ENCODE data around the gene MBP. TPM values are rescaled to one million over a fixed set of nuclear protein-coding genes. Genes with fewer than 3 reads are reported as not detected.

MBP gene
- total and polyA plus RNA-seq, 2 of the 4 experiments (the other 2 are of a cell fraction), result 0.72 to 0.90 TPM

DNA sequence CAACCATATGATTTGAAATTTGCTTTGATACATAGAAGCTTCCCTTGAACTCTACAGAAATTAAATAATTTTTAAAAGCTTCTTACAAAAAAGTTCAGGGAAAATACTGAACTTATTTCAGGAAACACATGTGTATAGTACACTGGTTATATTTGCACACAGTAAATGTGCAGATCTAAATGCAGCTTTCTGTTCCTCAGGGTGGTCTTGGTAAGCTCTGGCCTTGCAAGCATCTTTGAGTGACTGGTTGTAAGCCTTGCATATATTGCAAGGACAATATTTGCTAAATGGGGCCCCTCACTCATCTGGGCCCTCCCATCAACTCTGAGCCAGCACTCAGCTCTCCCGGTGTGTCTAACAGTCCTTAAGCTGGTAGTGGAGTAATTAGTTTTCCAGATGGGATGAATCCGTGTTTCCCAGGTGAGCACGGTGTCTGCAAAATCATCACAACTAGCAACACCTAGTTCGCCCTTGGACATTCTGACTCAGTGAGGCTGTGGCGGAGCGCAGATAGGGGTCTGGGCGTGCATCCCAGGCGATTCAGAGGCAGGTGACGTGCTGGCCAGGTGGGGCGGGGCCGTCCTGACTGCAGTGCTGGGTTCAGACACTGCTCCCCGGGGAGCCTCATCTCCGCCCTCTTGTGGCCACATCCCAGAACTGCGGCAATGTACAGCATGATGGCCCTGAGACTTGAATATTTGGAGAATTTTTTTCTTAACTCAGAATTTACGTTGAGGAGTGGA, 149.6 kb downstream of the MBP start:
- Histone ChIP-seq H3K27me3 (ENCODE audit: control insufficient read depth, insufficient read depth, low read length) (peaks cover 4% of the 10 kb centered on the region), H3K14ac (replicated peaks; ENCODE audit: low read depth, low read length) (no peak overlapping the region), H2BK20ac (ENCODE audit: low read depth, low read length) (no peak overlapping the region), H4K5ac (ENCODE audit: low read depth, low read length) (no peak overlapping the region), H3K9me1 (ENCODE audit: insufficient read depth, low read length) (no peaks in the 10 kb centered on the region), H3K18ac (ENCODE audit: low read depth, low read length) (no peak overlapping the region), H3K4me1 (ENCODE audit: control insufficient read depth, insufficient read depth, low read length) (no peaks in the 10 kb centered on the region; the same call in 1 of the 2 replicates), H3K79me1 (ENCODE audit: low read depth in 1 of 2, low read length in 2 of 2) (no peaks in the 10 kb centered on the region), H4K8ac (ENCODE audit: low read depth in 2 of 2, low read length in 2 of 2) (no peak overlapping the region), H3K27ac (ENCODE audit: insufficient read depth, low read length) (no peak overlapping the region), H3K4me2 (ENCODE audit: low read depth, low read length) (peak overlapping the region; percentile 57; the same call in 1 of the 2 replicates), H2AK5ac (ENCODE audit: low read depth, low read length) (no peak overlapping the region), H2BK120ac (ENCODE audit: low read depth, low read length) (no peak overlapping the region), H2BK5ac (ENCODE audit: low read depth, low read length, poor library complexity, severe bottlenecking) (no peak overlapping the region), H3K9me3 (ENCODE audit: control insufficient read depth, insufficient read depth, low read length) (no peaks in the 10 kb centered on the region), H2BK15ac (ENCODE audit: low read depth, low read length) (no peak overlapping the region), H3K4ac (ENCODE audit: low read depth, low read length) (no peak overlapping the region), H2AK9ac (replicated peaks; ENCODE audit: low read depth, low read length, poor library complexity) (peak overlapping the region; percentile 55), H3K9ac (ENCODE audit: low read depth, low read length) (no peak overlapping the region), H3K36me3 (ENCODE audit: control insufficient read depth, insufficient read depth, low read length) (no peaks in the 10 kb centered on the region; the same call in 1 of the 2 replicates), H4K20me1 (ENCODE audit: insufficient read depth, low read length) (no peaks in the 10 kb centered on the region), H2AFZ (replicated peaks; ENCODE audit: low read length, poor library complexity) (peak overlapping the region; percentile 82), H3K23ac (ENCODE audit: low read depth, low read length) (no peak overlapping the region), H3K56ac (ENCODE audit: extremely low read depth, insufficient read depth, low read length) (no peak overlapping the region), H3K4me3 (ENCODE audit: insufficient read depth, low read depth, low read length) (no peak overlapping the region), H4K91ac (ENCODE audit: insufficient read depth, low read depth, low read length) (no peak overlapping the region)
- peak; percentile 100 for ATAC-seq (ENCODE audit: low read depth)
- BruUV-seq (replicated peaks), result no TSS peak
- POLR2A ChIA-PET (ENCODE audit: unreplicated experiment), result no interaction called here
- in situ Hi-C loops (cut with MboI; ENCODE audit: low sequenced_read_pairs), result loop anchor here (10.0 kb wide), 1 partner anchor 178 kb away; no protein-coding TSS in a partner anchor
- intact Hi-C loops (cut with micrococcal nuclease), result loop anchor here (1.0 to 2.0 kb wide), 2 partner anchors 60 to 181 kb away; no protein-coding TSS in a partner anchor
- CTCF ChIA-PET, result interaction anchor here (0.5 to 1.2 kb wide), 5 partner anchors 12 to 213 kb away, joined by 3 to 5 read pairs (median 3); no protein-coding TSS in a partner anchor
- WGBS, 2 experiments (ENCODE audit: extremely low coverage in 2 of 2, insufficient read length in 1 of 2), result 6% methylated on average over 3 of the region's 15 CpGs; no CpG with 5 or more reads in 1 of the 2 experiments
- DNase-seq, result peak; percentile 67
- dilution Hi-C loops (cut with HindIII; ENCODE audit: low sequenced_read_pairs, unreplicated experiment), result no loop called here
- TF ChIP-seq CTCF (conservative IDR thresholded peaks at IDR 0.05; ENCODE audit: low read depth, low read length) (peak; percentile 92), RCOR1 (IDR thresholded peaks at IDR 0.05; ENCODE audit: insufficient replicate concordance, low read length) (no peak), SMC3 (IDR thresholded peaks at IDR 0.05; ENCODE audit: low read depth, low read length) (peak; percentile 83), BHLHE40 (IDR thresholded peaks at IDR 0.05; ENCODE audit: low read depth, low read length) (no peak), MXI1 (IDR thresholded peaks at IDR 0.05; ENCODE audit: borderline replicate concordance, low read depth, low read length) (no peak), MAZ (IDR thresholded peaks at IDR 0.05; ENCODE audit: borderline replicate concordance, low read depth, low read length) (peak; percentile 30; the same call in 1 of the 2 replicates), RAD21 (IDR thresholded peaks at IDR 0.05; ENCODE audit: low read length) (peak; percentile 71), FOS (IDR thresholded peaks at IDR 0.05; ENCODE audit: low read depth, low read length) (no peak)

Data from IMR-90 (cell line).